Astrocyte of the spinal cord (primary cell): ENCODE data around the gene ZC3H12C.
A peak's percentile ranks its signal among the peaks of the same experiment; 100 is the strongest.

Experiments
- DNase-seq: peaks from one replicate; pipeline ENCODE4 v3.0.0; 2011; ENCODE audit warnings: low read depth, low spot score
- H3K4me3 ChIP-seq: 2 replicates; pipeline ENCODE4 v1.5.1; 2011; ENCODE audit warnings: low read depth, mild to moderate bottlenecking, low read length, moderate library complexity
- in situ Hi-C: cut with HindIII; loops from 2 replicates; pipeline ENCODE4 v1.10.0; 2017; ENCODE audit warnings: low sequenced_read_pairs
- TF ChIP-seq, protein P1 (sequence below): IDR thresholded peaks from 2 replicates; pipeline ENCODE4 v1.5.1; 2012; ENCODE audit warnings: low read depth, mild to moderate bottlenecking, low read length, inconsistent platforms

The ZC3H12C gene

DNA sequence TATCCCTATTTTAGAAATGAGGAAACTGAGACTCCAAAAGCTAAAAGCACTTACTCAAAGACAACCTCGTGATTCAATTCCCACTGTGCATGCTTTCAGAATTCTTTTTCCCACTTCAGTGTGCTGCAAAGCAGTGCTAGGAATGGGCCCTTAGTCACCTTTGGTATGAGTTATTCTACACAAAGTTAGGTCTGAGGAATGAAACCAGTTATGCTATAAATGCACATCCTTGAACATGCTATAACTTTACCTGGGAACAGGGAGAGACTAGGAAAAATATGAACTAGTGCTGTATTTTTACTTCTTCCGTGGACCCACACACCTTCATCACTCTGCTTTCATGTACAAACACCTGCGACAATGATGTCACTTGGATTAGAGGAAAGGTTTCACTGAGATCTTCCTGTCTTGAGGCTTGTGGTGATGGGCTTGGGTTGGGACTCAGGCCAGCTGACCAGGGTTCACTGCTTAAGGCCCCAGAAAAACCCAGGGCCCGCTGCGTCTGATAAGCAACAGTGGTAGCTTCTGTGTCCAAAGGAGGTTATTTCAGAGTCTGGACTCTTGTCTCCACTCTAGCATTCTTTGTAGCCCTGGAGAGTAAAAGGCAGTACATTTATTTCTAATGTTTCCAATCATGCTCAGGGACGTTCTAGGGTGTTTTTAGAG lies 81.6 kb downstream of the ZC3H12C start:
- H3K4me3 ChIP-seq: no peak overlapping the region
- in situ Hi-C loops: no loop called here
- TF ChIP-seq, protein P1, sequence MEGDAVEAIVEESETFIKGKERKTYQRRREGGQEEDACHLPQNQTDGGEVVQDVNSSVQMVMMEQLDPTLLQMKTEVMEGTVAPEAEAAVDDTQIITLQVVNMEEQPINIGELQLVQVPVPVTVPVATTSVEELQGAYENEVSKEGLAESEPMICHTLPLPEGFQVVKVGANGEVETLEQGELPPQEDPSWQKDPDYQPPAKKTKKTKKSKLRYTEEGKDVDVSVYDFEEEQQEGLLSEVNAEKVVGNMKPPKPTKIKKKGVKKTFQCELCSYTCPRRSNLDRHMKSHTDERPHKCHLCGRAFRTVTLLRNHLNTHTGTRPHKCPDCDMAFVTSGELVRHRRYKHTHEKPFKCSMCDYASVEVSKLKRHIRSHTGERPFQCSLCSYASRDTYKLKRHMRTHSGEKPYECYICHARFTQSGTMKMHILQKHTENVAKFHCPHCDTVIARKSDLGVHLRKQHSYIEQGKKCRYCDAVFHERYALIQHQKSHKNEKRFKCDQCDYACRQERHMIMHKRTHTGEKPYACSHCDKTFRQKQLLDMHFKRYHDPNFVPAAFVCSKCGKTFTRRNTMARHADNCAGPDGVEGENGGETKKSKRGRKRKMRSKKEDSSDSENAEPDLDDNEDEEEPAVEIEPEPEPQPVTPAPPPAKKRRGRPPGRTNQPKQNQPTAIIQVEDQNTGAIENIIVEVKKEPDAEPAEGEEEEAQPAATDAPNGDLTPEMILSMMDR: no peak
- DNase-seq: peak; percentile 61

DNA sequence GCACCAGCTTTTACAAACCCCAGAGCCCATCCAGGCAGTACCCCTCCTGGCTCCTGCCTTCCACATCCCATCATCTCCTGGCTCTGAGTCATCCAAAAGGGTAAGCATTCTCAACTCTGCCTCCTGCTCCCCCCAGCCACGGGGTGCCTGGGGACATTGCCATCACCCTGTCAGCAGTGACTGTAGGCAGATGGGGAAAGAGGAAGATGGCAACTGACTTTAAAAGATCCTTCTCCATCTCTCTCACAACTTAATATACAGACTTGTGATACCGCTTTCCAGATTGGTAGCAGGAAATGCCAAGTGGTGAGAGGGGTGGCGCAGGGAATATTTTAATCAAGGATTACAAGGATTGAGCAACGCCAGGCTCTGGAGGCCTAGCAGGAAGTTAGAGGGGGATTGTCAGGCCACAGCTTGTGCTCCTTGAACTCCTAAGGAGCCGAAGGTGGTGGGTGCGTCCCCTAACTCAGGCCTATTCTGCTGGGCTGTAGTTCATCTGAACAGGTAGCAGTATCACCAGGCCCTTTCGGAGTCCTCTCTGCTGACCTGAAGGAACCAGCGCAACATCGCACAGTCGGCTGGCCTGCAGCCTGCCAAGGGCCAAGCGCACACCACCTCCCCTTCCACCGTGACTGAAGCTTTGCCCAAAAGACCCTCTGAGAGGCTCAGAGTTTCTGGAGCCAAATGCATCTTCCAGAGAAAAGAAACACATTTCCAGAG lies 83.3 kb downstream of the ZC3H12C start:
- in situ Hi-C loops: no loop called here
- TF ChIP-seq, protein P1: no peak
- peak; percentile 17 for DNase-seq
- H3K4me3 ChIP-seq: no peak overlapping the region

DNA sequence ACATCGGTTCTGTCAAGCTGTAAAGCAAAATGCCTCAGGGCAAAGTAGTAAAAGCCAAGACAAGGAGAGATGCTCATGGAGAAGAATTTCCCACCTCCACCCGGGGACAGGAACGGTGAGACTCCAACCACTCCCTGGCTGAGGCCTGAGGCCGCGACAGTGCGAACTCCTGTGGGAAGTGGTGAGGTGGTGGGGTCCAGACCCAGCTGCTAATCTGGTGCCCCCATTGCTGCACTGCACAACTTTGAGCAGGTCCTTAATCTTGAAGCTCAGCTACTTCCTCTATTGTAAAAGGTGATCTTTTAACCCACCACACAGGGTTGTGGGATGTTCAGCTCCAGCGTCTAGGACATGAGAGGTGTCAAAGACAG lies 83.9 kb downstream of the ZC3H12C start:
- no peak overlapping the region for H3K4me3 ChIP-seq
- no peak for DNase-seq
- TF ChIP-seq, protein P1: no peak
- in situ Hi-C loops: no loop called here

DNA sequence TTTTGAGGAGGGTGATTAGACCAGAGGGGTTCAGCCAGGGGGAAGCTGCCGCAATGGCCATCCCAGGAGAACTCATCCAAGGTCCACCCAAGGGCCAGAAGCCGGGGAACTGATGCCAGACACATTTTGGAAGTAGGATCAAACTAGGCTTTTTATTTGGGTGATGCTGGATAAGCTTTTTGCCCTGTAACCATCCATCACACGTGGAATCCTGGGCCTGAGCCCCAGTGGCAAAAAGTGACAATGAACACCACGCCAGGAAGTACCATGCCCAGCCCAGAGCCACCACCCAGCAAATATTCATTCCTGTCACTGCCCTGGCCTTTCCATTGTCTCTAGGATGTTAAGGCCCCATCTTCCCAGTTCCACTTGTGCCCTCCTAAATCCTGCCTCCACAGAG lies 85.9 kb downstream of the ZC3H12C start:
- DNase-seq: no peak
- in situ Hi-C loops: no loop called here
- no peak overlapping the region for H3K4me3 ChIP-seq
- TF ChIP-seq, protein P1: no peak

DNA sequence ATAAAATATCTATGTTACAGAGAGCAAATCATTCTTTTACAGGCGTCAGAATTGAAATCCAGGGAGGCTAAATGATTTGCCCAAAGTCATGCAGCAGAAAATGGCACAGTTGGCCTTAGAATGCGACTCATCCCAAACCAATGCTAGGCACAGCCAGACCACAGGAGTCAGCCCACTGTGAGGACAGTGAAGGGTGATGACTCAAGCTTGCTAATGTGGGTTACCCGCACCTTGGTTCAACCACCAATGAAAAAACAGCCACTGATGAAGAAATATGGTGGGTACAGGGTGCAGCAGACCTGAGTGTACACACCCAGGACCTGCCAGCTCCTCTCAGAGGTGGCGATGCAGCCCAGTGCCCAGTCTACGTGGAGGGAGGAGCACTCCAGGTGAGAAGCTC lies 89.7 kb downstream of the ZC3H12C start:
- TF ChIP-seq, protein P1: no peak
- H3K4me3 ChIP-seq: no peak overlapping the region
- peak; percentile 54 for DNase-seq
- in situ Hi-C loops: no loop called here

DNA sequence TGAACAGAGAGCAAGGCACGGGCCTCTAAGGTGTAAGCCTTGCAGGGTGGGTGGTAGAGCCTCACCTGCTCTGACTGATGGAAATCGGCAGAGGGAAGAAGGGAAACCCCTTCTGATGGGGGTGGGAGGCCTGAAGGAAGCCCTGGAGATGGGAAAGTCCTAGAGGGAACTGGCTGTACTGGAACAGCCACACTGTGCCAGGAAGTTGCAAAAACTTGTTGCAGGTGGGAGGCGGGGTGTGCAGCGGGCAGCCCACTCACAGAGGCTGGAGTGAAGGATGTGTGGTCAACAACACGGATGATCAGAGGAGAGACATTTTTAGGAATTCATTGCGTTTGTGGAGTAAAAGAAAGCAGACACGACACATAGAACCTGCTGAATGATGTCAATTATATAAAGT lies 91.3 kb downstream of the ZC3H12C start:
- no peak for DNase-seq
- in situ Hi-C loops: no loop called here
- TF ChIP-seq, protein P1: no peak
- no peak overlapping the region for H3K4me3 ChIP-seq
